HG03060 (cell line): ENCODE results near the gene AUH.

ENCODE experiments used
- ATAC-seq: cut with Tn5 transposase; IDR thresholded peaks from one replicate; pipeline ENCODE4 v1.9.1; 2021; ENCODE audit warnings: low read depth, moderate number of reproducible peaks; ENCODE audit not compliant: unreplicated experiment

AUH gene

DNA sequence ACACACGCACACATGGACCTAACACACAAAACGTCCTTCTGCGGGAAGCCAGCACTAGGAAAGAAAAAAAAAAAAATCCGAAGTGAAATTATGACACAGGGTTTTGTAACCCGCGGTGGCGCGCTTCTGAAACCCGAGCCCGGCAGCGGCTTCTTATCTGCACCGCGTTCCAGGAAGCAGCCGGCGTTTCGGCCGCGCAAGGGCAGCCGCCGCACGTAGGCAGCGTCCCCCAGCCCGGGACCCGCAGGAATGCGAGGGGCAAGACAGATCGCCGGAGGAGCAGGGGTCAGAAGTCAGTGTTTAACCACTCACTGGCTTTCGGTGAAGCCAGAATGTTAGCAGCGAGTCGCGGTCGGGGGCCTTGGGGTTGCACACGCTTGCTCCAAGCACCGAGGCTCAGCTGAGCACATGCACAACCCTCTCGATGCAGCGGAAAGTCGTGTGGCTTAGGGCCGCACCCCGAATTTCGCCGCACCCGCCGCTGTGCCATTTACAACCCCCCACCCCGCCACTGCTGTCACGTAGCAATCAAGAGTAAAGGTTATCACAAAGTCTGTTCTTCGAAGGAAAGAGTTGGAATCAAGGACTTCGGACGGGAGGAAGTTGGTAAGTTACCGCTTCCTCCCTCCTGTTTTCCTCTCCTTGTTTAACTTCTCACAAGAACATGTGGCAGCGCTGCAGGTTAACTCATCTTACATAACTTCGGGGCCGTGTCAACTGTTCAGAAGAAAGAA is 167.9 kb downstream of the AUH start:
- no peak for ATAC-seq

DNA sequence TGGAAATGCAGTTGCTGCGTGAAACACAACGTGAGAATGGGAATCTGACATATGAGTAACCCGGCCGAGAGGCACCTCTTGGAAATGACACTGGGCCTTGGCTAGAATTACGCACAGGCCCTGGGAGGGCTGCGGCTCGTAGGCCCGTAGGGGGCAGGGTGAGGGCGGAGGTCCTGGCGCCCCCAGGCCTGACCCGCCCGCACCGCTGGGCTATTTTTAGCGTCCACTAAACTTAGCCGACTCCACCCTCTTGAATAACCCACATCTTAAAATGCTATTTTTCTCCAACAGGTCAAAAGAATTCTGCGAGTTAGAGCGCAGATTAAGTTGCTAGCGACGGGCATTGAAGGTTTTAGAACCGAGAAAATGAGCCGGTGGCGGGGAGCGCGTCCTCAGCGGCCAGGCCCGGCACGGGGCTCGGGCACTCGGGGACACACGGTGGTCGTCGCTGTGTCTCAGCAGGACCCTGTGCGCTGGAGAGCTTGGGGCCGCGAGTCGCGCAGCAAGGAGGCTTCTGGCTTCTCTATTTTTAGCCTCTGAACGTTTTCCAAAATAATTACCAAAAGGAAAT is 168.5 kb downstream of the AUH start:
- no peak for ATAC-seq

DNA sequence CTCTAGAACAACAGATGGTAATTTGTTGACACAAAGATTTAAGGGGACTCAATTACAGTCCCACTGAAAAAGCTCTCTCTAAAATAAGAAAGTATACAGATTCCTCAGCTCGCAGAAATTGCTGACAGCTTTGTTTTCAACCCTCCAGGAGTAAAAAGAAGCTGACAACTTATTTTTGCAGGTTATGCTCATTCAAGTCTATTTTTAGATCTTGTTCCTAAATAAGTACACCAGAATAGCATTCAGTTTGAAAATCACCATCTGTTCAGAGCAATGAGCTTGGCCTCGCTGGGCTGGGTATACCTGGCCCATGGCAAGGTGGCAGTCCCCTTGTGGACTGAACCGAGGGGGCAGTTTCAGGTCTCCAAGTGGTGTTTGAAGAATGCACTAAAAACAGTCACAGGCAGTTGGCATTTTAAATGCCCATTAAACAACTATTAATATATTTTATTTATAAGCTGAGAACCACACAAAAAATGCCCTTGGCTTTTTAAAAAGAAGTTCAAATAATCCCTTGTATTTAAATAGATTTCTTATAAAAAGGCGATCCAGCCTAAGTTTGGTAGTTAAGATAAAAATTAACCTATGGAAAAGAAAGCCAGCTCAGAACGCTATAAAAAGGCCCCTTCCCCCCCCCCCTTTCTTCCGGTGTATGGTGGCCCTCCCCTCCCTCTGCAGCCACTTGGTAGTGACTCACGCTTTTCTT is 169.2 kb downstream of the AUH start:
- no peak for ATAC-seq

DNA sequence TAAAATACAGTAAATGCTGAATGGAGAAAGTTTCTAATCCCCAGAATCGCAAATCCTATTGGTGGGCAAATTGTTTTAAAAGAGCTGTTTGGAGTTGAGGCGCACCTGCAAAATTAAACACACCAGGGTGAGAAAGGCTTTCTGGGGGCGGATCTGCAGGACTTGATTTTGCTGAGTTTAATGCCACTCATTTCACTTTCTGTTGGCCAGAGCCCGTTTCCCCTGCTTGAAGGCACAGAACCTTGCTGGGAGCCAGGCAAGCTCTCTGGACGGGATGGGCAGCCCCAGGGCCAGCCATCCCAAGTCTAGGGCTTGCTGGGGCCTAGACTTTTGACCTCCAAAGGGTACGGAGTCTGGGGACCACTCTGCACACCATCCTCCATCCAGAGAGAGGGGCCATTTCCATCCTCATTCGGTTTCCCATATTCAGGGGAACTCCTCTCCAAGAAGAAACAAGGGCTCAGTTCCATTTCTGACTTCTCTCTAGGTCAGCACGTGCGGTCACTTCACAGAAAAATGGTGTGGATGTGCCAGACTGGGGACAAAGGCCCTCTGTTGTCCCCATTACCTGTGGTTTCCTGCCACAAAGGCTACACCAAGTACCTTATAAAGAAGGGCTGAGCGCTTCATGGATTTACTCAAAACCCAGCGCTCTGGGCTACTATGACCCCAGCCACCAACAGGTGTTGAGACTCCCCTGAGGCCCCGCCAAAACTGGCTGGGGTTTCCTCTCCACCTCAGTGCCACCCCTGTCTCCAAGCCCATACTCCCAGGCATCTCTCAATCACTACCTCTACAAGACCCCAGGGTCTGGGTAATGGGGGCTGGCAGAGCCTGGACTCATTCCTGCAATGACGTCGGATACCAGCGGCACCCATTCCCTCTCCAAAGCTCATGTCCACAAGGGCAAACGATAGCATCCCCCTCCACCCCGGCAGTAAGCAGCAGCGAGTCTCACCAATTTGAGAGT is 170.0 kb downstream of the AUH start:
- no peak for ATAC-seq

DNA sequence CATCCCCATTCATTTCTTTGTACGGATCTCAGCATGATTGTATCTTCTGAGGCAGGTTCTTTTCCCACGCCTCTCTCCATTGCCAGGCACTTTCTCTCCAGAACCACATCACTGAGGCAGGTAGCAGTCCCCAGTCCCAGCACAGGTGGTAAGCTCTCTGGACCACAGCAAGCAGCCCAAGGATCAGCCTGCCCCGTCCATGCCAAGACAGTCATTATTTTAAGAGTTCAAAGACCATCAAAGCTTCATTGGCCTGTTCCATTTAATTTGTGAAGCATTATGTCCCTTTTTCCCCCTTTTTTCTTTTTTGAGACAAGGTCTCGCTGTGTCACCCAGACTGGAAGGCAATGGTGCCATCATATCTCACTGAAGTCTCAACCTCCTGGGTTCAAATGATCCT is 171.7 kb downstream of the AUH start:
- no peak for ATAC-seq

DNA sequence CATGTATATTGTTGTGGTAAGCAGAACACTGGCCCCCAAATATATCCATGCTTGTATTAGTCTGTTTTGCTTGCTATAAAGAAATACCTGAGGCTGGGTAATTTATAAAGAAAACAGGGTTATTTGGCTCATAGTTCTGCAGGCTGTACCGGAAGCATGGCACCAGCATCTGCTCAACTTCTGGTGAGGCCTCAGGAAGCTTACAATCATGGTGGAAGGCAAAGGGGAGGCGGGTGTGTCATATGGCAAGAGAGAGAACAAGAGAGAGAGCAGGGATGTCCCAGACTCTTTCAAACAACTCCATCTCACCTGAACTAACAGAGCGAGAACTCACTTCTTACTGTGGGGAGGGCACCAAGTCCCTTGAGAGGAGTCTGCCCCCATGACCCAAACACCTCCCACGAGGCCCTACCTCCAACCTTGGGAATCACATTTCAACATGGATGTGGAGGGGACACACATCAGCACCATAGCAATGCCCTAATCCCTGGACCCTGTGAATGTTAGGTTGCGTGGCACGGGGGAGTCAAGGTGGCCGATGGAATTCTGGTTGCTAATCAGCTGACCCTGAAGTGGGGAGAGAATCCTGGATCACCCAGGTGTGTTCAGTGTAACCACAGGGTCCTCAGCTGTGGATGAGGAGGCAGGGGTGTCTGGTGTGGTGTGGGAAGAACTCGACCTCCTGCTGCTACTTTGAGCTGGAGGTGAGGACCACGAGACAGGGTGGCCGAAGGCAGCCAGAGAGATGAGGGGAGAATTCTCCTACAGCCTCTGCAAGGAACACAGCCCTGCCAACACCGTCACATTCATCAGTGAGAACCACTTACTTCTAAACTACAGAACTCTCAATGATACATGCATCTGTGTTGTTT is 172.8 kb downstream of the AUH start:
- ATAC-seq = no peak

DNA sequence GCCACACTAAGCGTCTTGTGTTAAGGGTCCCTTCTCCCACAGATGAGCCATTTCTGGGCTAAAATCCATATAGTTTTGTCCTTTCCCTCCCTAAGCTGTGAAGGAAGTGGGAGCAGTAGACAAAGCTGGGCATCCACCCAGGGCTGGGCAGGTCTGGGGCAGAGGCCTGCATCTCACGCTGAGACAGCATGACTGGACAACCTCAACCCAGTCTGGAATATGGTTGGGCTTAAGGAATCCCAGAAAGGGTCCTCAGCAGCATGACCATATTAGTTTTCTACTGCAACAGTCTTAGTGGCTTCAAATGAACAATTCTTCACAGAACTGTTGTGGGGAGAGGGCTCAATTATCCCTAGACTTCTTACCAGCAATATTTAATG is 173.8 kb downstream of the AUH start:
- ATAC-seq = no peak

DNA sequence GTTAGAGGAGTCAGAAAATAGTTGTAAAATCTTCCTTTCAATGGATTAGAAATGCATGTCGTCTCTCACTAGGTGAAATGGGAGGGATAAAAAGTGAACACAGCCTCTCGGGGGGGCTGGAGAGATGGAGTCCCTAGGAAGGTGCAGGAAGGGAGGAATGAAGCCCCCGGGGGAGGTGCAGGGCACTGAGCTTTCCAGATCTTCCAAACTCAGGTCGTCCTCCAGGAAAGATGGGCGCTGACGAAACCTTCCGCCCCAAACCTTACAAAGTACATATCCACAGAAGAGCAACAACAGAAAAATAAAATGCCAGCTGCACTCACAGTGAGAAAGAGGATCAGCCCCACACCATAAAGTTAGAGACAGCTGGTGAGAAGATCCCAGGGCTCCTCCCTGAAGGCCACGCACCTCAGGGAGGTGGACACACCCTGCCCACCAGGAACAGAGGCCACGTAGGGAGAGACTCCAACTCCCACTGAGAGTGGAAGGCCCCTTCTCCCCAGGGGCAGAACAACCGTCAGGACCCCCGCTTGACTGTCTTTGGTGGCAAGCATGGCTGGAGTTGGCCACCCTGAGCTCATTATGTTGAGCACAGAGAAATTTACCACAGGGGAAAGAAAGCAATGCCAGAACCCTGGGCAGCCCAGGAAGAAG is 174.3 kb downstream of the AUH start:
- no peak for ATAC-seq

DNA sequence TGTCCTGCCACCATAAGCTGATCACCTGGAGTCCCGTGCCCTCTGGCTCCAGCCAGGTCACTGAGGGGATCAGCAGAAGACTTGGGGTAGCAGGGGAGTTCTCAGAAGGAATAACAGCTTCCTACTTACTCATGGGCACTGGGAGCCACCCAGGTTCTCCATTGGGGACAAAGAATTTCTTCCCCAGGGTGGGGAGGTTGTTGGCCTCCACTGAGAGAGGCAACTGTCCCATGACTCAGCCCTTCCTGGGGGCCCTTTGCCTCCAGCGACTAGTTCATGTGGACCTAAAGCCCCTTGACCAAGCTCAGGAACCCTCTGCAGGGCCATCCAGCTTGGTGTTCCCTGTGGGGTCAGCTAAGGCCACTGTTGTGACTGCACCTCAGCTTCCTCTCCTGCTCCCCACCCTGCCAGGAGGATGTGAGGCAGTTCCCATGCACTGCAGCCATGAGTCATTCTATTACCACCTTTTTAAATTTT is 175.0 kb downstream of the AUH start:
- ATAC-seq = no peak

DNA sequence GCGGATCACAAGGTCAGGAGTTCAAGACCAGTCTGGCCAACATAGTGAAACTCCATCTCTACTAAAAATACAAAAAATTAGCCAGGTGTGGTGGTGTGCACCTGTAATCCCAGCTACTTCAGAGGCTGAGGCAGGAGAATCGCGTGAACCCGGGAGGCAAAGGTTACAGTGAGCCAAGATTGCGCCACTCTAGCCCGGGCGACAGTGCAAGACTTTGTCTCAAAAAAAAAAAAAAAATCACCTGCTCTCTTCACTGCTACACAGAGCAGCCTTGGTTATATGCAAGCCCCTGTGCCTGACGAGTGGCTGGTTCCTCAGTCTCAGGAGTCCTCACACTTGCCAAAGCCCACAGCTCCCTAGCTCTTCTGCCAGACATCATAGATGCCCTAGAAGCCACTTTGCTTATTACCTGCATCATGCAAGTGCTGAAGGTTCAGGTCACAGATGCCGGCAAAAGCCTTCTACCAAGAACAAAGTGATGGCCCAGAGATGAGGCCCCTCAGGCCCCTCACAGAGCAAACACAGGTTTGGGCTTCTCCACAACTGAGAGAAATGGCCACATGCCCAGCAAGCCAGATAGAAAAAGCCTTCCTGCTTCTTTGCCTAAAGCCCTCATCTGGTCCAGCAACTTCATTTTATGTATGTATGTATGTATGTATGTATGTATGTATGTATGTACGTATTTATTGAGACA is 176.4 kb downstream of the AUH start:
- no peak for ATAC-seq

DNA sequence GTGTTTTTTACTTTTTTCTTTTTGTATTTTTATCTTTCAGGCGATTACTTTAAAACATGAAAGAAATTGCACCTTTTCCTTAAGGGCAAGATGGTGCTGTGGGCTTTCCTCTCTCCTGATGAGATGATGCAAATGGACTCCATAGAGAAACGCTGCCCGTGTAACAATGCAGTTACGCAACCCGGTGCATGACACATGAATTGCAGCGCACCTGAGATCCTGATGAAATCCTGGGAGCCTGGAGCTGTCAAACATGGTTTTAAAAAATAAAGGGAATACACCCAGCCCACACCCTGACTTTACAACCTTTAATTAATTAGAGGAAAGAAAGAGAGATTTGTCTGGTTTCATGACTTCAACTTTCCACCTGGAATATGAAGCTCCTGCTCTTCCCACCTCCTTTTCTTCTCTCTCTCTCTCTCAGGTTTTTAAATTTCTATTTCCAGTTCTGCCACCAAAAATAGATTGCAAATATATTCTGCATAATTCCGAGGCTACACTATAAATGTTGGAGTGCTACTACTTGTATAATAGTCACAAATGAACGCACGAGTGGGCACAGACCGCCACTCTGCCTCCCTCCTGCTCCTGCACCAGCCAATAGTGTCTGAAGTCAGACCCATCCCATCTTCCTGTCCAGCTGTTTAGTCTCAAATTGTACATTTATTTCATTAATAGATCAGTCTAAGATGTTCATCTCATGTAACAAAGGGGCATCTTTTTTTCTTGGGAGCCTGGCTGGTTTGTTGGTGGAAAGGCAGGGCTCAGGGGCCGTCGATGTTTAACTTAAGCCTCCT is 179.1 kb downstream of the AUH start:
- no peak for ATAC-seq

DNA sequence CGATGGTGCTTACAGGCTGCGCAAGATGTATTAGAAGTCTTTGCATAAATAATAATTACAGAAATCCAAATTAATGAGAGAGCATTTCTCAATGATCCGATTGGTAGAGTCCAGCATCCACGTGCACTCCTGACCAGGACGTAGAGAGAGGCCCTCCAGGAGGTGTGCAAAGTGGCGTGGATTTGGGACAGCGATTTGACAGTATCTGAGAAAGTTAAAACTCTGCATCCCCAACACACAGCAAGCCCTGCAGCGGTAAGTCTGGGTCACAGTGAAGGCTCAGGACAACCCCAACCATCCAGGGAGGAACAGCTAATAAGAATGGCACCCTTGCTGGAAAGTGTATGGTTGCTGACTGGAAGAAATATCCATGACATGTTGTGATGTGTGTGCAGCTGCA is 180.2 kb downstream of the AUH start:
- no peak for ATAC-seq

DNA sequence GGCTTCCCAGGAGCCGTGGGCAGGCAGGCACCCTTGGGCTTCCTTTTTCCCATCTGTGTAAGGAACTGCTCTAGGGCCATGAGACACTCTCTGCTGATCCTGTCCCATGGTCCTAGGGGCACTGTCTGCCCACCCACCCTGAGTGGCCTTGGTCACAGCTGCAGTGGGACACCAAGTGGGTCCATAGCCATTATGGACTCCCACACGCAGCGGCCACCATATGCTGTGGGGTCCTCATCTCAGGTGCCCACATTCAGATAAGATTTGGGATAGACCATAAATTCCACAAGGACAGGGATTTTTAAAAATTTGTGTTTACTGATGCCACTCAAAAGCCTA is 180.8 kb downstream of the AUH start:
- no peak for ATAC-seq

DNA sequence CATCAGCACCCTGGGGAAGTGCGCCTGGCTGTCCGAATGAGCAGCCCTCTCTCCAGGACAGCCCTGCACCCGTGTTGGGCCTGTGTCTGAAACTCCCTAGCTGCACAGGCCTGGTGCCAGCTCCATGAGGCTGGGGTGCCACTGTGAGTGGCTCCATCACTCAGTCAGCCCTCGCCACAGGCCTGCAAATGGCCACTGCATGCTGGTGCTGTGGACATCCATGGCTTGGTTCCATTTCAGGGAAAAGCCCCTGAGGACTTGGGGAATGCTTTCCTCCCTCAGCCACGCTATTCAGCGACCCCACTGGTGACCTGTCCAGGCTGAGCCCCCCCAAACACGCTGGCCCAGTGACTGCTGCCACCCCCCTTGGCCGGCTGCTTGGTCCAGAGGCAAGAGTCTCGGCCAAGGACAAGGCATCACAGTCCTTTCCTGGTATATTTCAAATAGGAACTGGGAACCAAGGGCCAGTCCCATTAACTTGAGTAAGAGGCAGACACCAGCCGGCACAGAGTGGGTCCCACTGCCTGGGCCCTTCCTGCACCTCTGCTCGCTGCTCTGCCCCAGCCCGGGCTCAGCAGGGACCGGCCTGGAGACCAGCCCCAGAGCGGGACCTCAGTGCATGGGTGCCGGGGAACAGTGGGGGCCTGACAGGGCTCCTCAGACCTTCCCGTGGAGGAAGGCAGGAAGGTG is 181.3 kb downstream of the AUH start:
- ATAC-seq = no peak

DNA sequence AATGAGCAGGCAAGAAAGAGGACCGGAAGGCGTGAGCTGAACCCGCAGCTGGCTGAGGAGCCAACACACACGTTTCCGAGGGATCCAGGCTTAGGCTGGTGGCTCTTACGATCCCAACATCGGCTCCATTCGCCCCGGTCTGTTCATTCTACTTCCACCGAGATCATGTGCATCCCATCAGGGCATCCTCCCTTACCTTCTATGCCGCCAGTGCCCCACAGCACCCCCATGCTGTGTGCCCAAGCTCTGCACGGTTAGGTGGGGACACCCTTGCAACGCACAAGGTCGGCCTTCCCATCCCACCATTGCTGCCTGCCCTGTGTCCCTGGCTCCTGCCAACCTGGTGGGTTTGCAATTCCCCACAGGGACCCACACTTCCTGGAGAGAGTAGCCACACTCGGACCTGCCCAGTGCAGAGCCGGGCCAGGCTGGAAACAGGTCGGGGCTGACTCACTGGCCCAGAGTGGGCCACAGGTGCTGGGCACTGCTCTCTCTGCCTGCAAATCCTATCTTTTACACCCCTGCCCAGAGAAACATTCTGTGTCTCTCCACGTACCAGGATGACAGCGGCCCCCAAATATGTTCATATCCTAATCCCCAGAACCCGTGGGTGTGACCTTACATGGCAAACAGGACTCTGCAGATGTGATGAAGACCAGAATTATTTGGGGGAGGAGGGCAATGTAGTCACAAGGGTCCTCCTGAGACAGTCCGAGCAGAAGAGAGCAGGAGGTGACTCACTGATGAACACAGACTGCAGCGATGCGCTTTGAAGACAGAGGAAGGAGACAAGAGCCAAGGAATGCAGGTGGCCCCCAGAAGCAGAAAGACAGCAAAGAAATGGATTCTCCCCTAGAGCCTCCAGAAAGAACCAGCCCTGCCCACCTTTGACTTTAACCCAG is 182.2 kb downstream of the AUH start:
- no peak for ATAC-seq
